ENCODE measurements around the gene PIAS2.

DNA sequence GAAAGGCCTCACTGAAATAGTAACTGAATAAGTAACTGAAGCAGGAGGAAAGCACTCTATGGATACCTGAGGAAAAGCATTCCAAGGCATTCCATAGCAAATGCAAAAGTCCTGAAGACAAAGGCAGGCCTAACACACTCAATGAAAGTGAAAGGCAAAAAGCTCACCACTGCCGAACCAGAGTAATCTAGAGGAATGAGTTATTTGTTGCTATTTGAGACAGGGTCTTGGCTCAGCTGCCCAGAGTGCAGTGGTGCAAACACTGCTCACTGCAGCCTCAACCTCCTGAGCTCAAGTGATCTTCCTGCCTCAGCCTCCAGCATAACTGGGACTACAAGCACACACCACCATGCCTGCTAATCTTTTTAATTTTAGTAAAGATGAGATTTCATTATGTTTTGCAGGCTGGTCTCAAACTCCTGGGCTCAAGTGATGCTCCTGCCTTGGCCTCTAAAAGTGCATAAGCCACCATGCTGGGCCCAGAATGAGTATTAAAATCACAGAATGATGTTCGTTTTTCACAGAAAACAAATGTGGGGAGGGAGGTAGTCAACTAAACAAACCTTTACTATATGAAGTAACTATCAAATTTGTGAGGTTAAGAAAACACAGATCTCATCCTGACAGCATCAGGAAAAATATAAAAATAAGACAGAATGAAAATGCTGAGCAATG is 17.9 kb downstream of the PIAS2 start:
- TF ChIP-seq, protein P1, sequence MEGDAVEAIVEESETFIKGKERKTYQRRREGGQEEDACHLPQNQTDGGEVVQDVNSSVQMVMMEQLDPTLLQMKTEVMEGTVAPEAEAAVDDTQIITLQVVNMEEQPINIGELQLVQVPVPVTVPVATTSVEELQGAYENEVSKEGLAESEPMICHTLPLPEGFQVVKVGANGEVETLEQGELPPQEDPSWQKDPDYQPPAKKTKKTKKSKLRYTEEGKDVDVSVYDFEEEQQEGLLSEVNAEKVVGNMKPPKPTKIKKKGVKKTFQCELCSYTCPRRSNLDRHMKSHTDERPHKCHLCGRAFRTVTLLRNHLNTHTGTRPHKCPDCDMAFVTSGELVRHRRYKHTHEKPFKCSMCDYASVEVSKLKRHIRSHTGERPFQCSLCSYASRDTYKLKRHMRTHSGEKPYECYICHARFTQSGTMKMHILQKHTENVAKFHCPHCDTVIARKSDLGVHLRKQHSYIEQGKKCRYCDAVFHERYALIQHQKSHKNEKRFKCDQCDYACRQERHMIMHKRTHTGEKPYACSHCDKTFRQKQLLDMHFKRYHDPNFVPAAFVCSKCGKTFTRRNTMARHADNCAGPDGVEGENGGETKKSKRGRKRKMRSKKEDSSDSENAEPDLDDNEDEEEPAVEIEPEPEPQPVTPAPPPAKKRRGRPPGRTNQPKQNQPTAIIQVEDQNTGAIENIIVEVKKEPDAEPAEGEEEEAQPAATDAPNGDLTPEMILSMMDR (IDR thresholded peaks at IDR 0.05; ENCODE audit: low read depth, low read length), result no peak
- no peak for TF ChIP-seq EZH2phosphoT487 (IDR thresholded peaks at IDR 0.05; ENCODE audit: low read depth)
